Upper lobe of left lung (tissue), 4 donors: ENCODE data around the gene LDOC1.

Experiments used
- CTCF ChIP-seq, 6 experiments: fragments of 450-650 bp in 4 of 6; fragments of 200-600 bp in 2 of 6; sonication (generic) in 2 of 6; IDR thresholded peaks; one replicate each; pipeline ENCODE4 v1.5.1; 2016 to 2019; ENCODE audit warnings: antibody characterized with exemption in 6 of 6
- POLR2A ChIP-seq, 4 donors: fragments of 450-650 bp; IDR thresholded peaks; one replicate each; pipeline ENCODE4 v1.5.1; 2016 to 2017; ENCODE audit warnings: antibody characterized with exemption in 4 of 4, mild to moderate bottlenecking in 2 of 4

DNA sequence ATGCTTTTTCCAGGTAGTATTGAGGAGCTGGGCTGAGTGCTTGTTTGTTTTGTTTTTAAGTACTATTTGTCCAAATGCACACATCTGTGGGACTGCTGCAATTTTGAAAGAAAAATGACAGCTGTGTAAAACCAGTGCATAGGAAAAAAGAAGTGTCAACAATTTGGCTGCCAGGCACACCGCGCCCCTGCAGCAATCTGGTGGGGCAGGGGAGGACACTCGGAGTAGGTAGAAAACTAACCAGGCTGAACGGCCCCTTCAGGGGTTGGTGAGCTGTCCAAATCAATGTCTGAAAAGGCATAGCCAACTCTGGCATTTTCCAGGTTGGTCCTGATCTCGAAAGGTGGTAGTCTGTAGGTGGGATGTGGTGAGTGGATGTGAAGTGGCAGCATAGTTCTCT is 1.1 kb downstream of the LDOC1 start:
- TF ChIP-seq POLR2A (IDR thresholded peaks at IDR 0.05) (no peak), CTCF (IDR thresholded peaks at IDR 0.05) (no peak)
